ENCODE results near the gene GNB1L. TPM values are rescaled to one million over a fixed set of nuclear protein-coding genes. Genes with fewer than 3 reads are reported as not detected.
A peak's percentile ranks its signal among the peaks of the same experiment; 100 is the strongest.

The GNB1L gene
- total and polyA plus RNA-seq, 2 of the 13 experiments (the other 11 are each of a cell fraction or from before 2014, with no cell fraction given): 2.5 to 7.4 TPM

GRCh38 chr22:19853058-19853878 lies 1.4 kb downstream of the GNB1L start:
- Histone ChIP-seq H3K9me3 (ENCODE audit: low read length) (no peaks in the 10 kb centered on the region), H3K27ac (ENCODE audit: extremely low read length, insufficient read depth, low read length) (peak overlapping the region; percentile 81), H3K79me2 (ENCODE audit: insufficient read depth, low read length) (peaks cover 45% of the 10 kb centered on the region), H3K4me1 (ENCODE audit: insufficient read depth, low read length) (peaks cover 61% of the 10 kb centered on the region), H3K27me3 (ENCODE audit: control insufficient read depth in 1 of 2, insufficient read depth in 2 of 2, low read length in 2 of 2) (no peaks in the 10 kb centered on the region; a peak in 1 of 5 replicates), H3K4me2 (ENCODE audit: low read depth, low read length) (peak overlapping the region; percentile 80), H2AFZ (ENCODE audit: low read length) (no peak overlapping the region), H4K20me1 (ENCODE audit: insufficient read depth, low read length) (peaks cover 9% of the 10 kb centered on the region), H3K4me3 (replicated peaks in 1 of 3; ENCODE audit: insufficient read depth in 1 of 3, low read depth in 2 of 3, low read length in 3 of 3) (peak overlapping the region; percentile 70 to 96 (median 94)), H3K9ac (ENCODE audit: insufficient read depth, low read depth, low read length) (peak overlapping the region; percentile 95), H3K36me3 (replicated peaks in 1 of 2; ENCODE audit: control insufficient read depth in 1 of 2, insufficient read depth in 2 of 2, low read length in 2 of 2) (peaks cover 6 to 26% of the 10 kb centered on the region in 2 experiments)
- TF ChIP-seq KMT2A (CRISPR knock-in tag; IDR thresholded peaks at IDR 0.05) (no peak), LCORL (IDR thresholded peaks at IDR 0.05) (no peak), LCORL (CRISPR knock-in tag; IDR thresholded peaks at IDR 0.05) (0 out of 2 replicates have a peak, but pooled peaks have one; percentile 27)
- 24% methylated on average over 10 of the region's 11 CpGs for WGBS (ENCODE audit: low lambda C conversion rate)
- no peak for DNase-seq (ENCODE audit: low spot score)
- ATAC-seq: no peak
- CTCF ChIA-PET (ENCODE audit: low intra/inter-chr PET ratio, low total read pairs): no interaction called here
- POLR2A ChIA-PET: interaction anchor here (1.4 to 3.2 kb wide), 4 partner anchors 12 to 123 kb away, joined by 5 to 18 read pairs (median 6); partner anchors contain the start of genes COMT and TXNRD2
- in situ Hi-C loops (cut with HindIII; ENCODE audit: extremely low pct_ligation_motif_present, low pct_unique_long_range_greater_than_20kb): loop anchor here (5.0 kb wide), 1 partner anchor 49 kb away; no protein-coding TSS in a partner anchor
- FAIRE-seq: no peak
- intact Hi-C loops (cut with micrococcal nuclease; ENCODE audit: unreplicated experiment): no loop called here
- BruUV-seq (replicated peaks): TSS peak; percentile 32

GRCh38 chr22:19852177-19852781 lies 2.4 kb downstream of the GNB1L start:
- no peak for DNase-seq (ENCODE audit: low spot score)
- no peak for FAIRE-seq
- H3K79me2 ChIP-seq (ENCODE audit: insufficient read depth, low read length): peaks cover 45% of the 10 kb centered on the region
- ChIA-PET CTCF (ENCODE audit: low intra/inter-chr PET ratio, low total read pairs) (no interaction called here), POLR2A (no interaction called here)
- WGBS (ENCODE audit: low lambda C conversion rate): 99% methylated on average over 12 of the region's 12 CpGs
- peak overlapping the region; percentile 95; the same call in 1 of the 2 replicates for H3K9ac ChIP-seq (ENCODE audit: insufficient read depth, low read depth, low read length)
- in situ Hi-C loops (cut with HindIII; ENCODE audit: extremely low pct_ligation_motif_present, low pct_unique_long_range_greater_than_20kb): loop anchor here (5.0 kb wide), 1 partner anchor 50 kb away; no protein-coding TSS in a partner anchor
- no peak for TF ChIP-seq NCOA1 (CRISPR knock-in tag; IDR thresholded peaks at IDR 0.05)
- TF ChIP-seq AGO2 (optimal IDR thresholded peaks at IDR 0.05; ENCODE audit: low read depth, low read length): peak; percentile 4
- TF ChIP-seq POLR2A (IDR thresholded peaks at IDR 0.05; ENCODE audit: insufficient read depth in 1 of 2, low read depth in 2 of 2, low read length in 2 of 2): 0 out of 4 replicates have a peak, but pooled peaks of 1 of the 2 experiments have one; percentile 23
- peak; percentile 11; the same call in 1 of the 2 replicates for TF ChIP-seq ZNF687 (CRISPR knock-in tag; IDR thresholded peaks at IDR 0.05)
- H2AFZ ChIP-seq (ENCODE audit: low read length): no peak overlapping the region
- intact Hi-C loops (cut with micrococcal nuclease; ENCODE audit: unreplicated experiment): no loop called here
- no peaks in the 10 kb centered on the region for H3K9me3 ChIP-seq (ENCODE audit: low read length)
- H3K4me3 ChIP-seq (replicated peaks in 1 of 3; ENCODE audit: insufficient read depth in 1 of 3, low read depth in 2 of 3, low read length in 3 of 3): no peak overlapping the region
- ATAC-seq: no peak
- H3K27ac ChIP-seq (ENCODE audit: extremely low read length, insufficient read depth, low read length): no peak overlapping the region
- peaks cover 6 to 26% of the 10 kb centered on the region in 2 experiments for H3K36me3 ChIP-seq (replicated peaks in 1 of 2; ENCODE audit: control insufficient read depth in 1 of 2, insufficient read depth in 2 of 2, low read length in 2 of 2)
- no TSS peak for BruUV-seq (replicated peaks)
- H4K20me1 ChIP-seq (ENCODE audit: insufficient read depth, low read length): peaks cover 9% of the 10 kb centered on the region
- H3K27me3 ChIP-seq (ENCODE audit: control insufficient read depth in 1 of 2, insufficient read depth in 2 of 2, low read length in 2 of 2): no peaks in the 10 kb centered on the region; a peak in 1 of 5 replicates
- H3K4me2 ChIP-seq (ENCODE audit: low read depth, low read length): peak overlapping the region; percentile 80
- peaks cover 65% of the 10 kb centered on the region for H3K4me1 ChIP-seq (ENCODE audit: insufficient read depth, low read length)

Measured in HepG2 (cell line).